Measurements from ENCODE around the gene TSPAN1. TPM values are rescaled to one million over a fixed set of nuclear protein-coding genes. Genes with fewer than 3 reads are reported as not detected.

The TSPAN1 gene
- total and polyA plus RNA-seq, 2 of the 13 experiments (the other 11 are each of a cell fraction or from before 2014, with no cell fraction given) = 1.7 to 2.9 TPM

DNA sequence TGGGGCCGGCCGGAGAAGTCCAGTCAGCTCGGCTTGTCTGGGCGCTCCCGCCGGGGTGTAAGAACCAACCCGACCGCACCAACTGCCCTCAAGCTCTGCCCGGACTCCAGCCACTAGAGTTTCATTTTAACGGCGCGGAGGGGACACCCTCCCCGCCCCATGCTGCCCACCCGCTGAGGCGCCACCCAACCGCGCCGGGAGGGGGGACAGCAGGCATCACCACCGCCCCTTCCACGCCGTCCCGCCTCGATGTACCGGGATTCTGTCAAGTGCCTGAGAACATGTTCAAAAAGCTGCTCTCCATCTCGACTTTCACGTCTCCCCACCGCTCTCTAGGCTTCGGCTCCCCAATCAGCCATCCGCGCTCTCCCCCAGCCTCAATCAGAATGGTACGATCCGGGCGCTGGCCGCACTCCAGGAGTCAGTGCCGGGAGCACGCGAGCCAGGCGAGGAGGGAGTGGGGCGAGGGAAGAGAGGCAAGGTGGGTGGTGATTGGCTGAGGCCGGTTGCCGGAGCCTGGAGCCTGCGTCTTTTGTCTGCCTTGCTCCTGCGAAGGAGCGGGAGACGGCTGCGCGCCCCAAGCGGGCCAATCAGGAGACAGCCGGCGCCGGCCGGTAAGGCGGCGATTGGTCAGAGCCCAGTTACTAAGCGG is 42.2 kb upstream of the TSPAN1 start, which contains the start of gene PIK3R3 (continued):
- TF ChIP-seq PRDM4 (CRISPR knock-in tag; IDR thresholded peaks at IDR 0.05; ENCODE audit: borderline replicate concordance) = 0 out of 2 replicates have a peak, but pooled peaks have one; percentile 35
- TF ChIP-seq ZNF251 (CRISPR knock-in tag; IDR thresholded peaks at IDR 0.05) = peak; percentile 22; the same call in 1 of the 2 replicates
- no peak for TF ChIP-seq RCOR2 (CRISPR knock-in tag; IDR thresholded peaks at IDR 0.05)
- no peak; the same call in 1 of the 2 replicates for TF ChIP-seq GLI4 (CRISPR knock-in tag; IDR thresholded peaks at IDR 0.05; ENCODE audit: borderline replicate concordance)
- TF ChIP-seq REXO4 (CRISPR knock-in tag; IDR thresholded peaks at IDR 0.05; ENCODE audit: borderline replicate concordance) = 0 out of 2 replicates have a peak, but pooled peaks have one; percentile 47
- TF ChIP-seq ZNF205 (CRISPR knock-in tag; IDR thresholded peaks at IDR 0.05) = peak; percentile 90; the same call in 1 of the 2 replicates
- peak; percentile 86; the same call in 1 of the 2 replicates for TF ChIP-seq HOXA7 (CRISPR knock-in tag; IDR thresholded peaks at IDR 0.05)
- TF ChIP-seq RELA (CRISPR knock-in tag; IDR thresholded peaks at IDR 0.05) = peak; percentile 34; the same call in 1 of the 2 replicates
- TF ChIP-seq SRSF9 (IDR thresholded peaks at IDR 0.05; ENCODE audit: borderline replicate concordance, insufficient read depth, low read depth, low read length, poor library complexity, severe bottlenecking) = no peak
- TF ChIP-seq AKAP8 (CRISPR knock-in tag; IDR thresholded peaks at IDR 0.05) = no peak
- peak; percentile 74 for TF ChIP-seq FOXP4 (CRISPR knock-in tag; IDR thresholded peaks at IDR 0.05)
- peak; percentile 37; the same call in 1 of the 2 replicates for TF ChIP-seq DZIP1 (CRISPR knock-in tag; IDR thresholded peaks at IDR 0.05)
- TF ChIP-seq ZNF619 (CRISPR knock-in tag; IDR thresholded peaks at IDR 0.05) = peak; percentile 87
- TF ChIP-seq SALL2 (CRISPR knock-in tag; IDR thresholded peaks at IDR 0.05) = peak; percentile 96
- peak; percentile 99 for TF ChIP-seq SALL1 (CRISPR knock-in tag; IDR thresholded peaks at IDR 0.05)
- TF ChIP-seq ATF7 (IDR thresholded peaks at IDR 0.05) = peak; percentile 96
- TF ChIP-seq ATF7 (CRISPR knock-in tag; IDR thresholded peaks at IDR 0.05) = peak; percentile 81; the same call in 1 of the 2 replicates
- peak; percentile 96 for TF ChIP-seq ZNF367 (CRISPR knock-in tag; IDR thresholded peaks at IDR 0.05; ENCODE audit: borderline replicate concordance)
- TF ChIP-seq, protein P1, sequence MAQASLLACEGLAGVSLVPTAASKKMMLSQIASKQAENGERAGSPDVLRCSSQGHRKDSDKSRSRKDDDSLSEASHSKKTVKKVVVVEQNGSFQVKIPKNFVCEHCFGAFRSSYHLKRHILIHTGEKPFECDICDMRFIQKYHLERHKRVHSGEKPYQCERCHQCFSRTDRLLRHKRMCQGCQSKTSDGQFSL (CRISPR knock-in tag; IDR thresholded peaks at IDR 0.05) = peak; percentile 83; the same call in 1 of the 2 replicates
- TF ChIP-seq THAP11 (CRISPR knock-in tag; IDR thresholded peaks at IDR 0.05) = peak; percentile 86
- TF ChIP-seq KLF6 (CRISPR knock-in tag; IDR thresholded peaks at IDR 0.05) = peak; percentile 96
- TF ChIP-seq ZNF839 (CRISPR knock-in tag; IDR thresholded peaks at IDR 0.05; ENCODE audit: borderline replicate concordance) = peak; percentile 75; the same call in 1 of the 2 replicates
- TF ChIP-seq CCAR2 (optimal IDR thresholded peaks at IDR 0.05; ENCODE audit: low read depth, low read length) = no peak

Data from HepG2 (cell line).